HG03103 (cell line): ENCODE data around the gene FKBP5.
"Not testable (repeated sequence)": the region's sequence is repeated elsewhere in the genome, so short reads cannot be mapped to it uniquely, and the experiment has no call there.

ENCODE experiments used
- ATAC-seq: cut with Tn5 transposase; IDR thresholded peaks from one replicate; pipeline ENCODE4 v1.9.1; 2021; ENCODE audit warnings: low read depth; ENCODE audit not compliant: unreplicated experiment

The FKBP5 gene

DNA sequence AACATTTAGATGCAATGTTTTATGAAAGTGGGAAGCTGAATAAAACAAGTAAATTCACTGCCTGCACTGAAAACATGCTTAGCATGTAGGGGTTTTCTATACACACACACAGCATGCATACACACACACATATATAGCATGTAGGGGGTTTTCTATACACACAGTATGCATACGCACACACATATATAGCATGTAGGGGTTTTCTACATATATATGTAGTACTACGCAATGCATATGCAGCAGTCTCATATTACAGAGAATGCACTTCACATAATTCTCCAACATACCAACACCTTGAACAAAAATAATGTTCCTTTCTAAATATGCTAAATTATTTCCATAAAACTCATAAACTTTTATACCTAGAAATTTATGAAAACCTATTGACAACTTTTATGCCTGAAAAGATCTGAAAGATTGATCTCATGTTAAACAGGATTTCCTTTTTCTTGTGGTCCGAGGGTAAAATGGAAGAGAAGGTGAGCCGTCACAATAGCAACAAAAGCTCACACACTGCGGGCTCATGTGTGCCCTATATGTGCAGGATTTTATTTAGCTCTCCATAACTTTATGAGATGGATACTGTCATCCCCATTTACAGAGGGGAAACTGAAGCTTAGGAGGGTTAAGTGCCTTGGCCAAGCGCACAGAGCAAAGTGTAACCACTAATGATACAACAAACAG lies 94.1 kb downstream of the FKBP5 start:
- ATAC-seq = no peak

DNA sequence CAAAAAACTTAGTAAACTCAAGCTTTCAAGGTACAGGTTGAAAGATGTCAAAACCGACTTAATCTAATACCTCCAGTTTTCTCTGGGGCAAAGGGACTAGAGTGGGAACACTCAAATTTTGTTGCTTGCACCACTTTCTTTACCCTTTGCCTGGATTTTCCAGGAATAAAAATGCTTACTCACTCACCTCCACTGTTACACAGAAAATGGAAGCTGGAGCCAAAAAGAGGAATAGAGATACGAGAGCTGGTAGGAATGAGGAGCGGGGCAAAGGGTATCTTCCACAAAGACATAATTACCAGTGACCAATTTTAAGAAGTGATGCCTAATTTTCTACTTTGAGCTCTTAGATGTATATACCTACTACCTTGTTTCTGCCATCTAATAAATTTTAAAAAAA lies 96.5 kb downstream of the FKBP5 start:
- ATAC-seq = no peak

DNA sequence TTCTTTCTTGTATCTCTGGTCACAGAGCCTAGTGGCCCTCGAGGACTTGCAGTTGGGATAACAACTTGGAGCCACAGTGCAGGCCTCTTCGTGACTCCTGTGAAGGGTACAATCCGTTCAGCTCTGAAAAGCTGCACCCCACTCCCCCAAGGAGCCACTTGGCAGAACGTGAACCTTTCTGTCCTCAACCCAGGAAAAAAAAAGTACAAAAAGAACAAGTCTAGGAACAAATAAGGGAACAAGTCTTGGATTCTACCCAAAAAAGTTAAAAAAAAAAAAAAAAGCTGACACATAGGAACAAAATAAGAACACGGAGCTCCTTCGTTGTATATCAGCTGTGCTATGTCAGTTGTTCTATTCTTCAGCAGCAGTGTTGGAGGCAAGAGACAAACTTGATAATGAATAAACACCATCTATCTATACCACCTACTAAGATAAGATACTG lies 98.1 kb downstream of the FKBP5 start:
- ATAC-seq = no peak

DNA sequence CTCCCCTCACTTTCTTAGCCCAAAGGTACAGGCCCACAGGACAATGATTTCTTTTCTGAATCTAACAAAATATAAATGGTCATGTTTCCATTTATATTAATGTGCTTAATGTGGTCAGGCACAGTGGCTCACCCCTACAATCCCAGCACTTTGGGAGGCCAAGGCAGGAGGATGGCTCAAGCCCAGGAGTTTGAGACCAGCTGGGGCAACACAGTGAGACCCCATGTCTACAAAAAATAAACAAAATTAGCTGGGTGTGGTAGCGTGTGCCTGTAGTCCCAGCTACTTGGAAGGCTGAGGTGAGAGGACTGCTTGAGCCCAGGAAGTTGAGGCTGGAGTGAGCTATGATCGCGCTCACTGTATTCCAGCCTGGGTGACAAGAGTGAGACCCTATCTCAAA lies 98.8 kb downstream of the FKBP5 start:
- ATAC-seq = no peak

DNA sequence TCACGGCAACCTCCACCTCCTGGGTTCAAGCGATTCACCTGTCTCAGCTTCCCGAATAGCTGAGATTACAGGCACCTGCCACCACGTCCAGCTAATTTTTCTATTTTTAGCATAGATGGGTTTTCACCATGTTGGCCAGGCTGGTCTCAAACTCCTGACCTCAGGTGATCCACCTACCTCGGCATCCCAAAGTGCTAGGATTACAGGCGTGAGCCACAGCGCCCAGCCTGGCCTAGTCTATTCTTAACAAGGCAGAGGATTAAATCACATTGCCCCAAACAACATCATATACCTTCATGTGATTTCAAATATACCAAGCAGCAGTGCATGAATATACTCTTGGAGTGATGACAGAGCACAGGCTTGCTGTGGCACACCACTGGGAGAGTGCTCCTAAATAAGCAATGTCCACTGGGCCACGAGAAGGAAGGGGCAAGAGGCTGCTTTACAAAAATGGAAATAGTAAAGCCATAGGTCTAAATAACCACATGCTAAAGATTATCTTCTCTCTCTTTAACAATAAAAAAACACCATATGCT lies 99.4 kb downstream of the FKBP5 start:
- no peak for ATAC-seq

DNA sequence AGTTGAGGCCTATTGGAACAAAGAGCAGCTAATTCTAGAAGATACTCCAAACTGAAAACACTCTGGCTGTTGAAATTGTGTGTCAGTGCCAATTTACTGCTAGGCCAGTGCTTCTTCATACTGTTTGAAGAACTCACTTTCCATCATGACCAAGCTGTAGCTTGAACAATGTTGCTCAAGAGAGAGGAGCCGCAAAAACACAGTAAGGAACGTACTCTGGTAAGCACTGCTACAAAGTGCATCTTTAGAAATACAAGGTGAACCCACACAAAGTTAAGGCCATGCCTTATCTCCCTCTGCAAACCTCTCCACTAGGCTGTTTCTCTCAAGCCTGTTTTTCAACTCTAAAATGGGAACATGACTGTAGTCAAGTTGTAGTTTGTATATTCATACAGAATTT lies 101.5 kb downstream of the FKBP5 start:
- ATAC-seq = no peak

DNA sequence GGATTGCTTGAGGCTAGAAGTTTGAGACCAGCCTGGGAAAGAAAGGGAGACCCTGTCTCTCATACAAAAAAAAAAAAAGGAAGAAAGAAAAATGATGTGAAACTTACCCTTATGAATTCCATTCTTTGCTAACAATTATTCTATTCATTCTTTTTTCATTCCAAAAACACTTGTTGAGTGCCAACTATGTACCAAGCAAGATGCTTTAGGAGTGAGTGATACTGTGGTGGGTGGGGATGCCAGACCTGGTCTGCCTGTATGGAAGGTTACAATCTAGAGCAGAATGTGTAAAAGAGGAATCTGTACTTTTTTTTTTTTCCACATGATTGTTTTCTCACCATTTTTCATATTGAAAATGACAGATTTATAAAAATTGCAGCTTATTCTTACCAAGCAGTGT lies 102.2 kb downstream of the FKBP5 start:
- ATAC-seq = no peak

DNA sequence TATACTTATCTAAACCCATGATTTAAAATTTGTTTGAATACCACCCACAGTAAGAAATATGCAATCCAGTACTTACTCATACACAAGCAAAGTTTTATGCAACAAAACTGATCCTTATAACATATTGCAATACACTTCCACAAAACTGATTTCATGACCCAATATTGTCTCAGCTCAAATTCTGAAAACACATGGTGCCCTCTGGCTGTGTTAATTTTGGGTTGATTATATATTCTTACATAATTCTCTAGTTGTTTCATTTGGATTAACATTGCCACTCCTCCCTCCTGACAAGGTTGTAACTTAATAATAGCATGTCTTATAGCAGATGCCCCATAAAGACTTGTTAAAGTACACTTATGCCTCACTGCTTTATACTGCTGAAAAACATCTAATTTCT lies 103.1 kb downstream of the FKBP5 start:
- ATAC-seq = no peak

DNA sequence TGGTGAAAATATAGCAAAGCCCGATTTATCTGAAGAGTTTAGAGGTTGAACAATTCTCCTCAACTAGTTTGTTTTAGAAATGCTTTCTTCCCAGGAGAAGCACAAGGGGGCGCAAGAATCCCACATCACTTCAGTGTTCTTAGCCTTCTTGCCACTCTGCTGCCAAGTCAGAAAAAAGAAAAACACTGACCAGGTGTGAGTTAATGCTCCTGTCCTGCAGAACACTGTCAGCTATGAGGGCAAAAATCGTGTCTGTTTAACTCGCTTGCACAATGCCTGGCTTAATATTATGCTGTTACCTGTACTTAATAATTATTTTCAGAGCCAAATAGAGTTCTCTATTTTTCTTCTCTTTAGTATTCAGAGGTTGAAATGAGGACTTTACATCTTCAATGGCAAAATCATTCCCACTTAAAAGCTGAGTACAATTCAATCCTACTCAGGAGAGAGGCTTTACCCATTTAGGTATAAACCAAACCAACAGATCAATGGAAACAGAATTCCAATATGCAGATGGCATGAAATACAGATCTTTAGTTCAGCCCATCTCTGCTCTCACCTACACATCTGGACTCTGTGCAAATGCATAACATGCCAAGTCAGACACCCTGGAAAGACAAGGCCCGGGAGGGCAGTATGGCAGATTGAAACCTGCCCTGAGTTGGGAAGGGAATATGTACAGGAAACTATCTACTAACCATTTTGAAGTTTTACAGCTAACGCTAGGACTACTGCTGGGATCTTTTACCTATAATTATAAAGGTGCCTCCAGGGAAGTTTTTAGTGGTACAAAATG lies 104.6 kb downstream of the FKBP5 start:
- ATAC-seq = no peak

DNA sequence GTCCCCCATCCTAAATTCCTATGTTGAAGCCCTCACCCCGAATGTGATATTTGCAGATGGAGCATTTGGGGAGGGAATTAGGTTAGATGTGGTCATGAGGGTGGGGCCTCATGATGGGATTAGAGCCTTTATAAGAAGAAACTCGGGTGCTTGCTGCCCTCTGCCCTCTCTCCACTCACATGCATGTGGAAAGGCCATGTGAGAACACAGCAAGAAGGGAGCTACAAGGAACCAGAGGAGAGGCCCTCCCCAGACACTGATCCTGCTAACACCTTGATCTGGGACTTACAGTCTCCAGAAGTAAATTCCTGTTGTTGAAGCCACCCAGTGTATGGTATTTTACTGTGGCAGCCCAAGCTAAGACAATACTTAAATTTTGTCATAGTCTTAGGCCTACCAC lies 106.4 kb downstream of the FKBP5 start:
- no peak for ATAC-seq

DNA sequence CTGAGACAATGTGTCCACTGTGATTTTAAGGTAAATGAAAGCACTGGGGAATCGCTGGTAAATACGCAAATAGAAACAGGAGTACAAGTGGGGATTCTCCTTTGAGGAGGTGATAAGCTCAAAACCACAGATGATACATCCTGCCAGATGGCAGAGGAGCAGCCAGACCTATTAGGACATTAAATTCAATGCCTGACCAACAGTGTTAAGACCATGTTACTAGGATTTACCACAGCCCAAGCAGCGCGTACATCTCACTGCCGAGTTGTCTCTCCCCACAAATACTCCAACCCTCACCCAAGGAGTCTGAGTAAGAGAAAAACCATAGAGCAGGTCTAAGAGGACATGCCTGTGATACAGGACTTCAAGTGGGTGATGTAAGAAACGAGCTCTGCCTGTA lies 107.1 kb downstream of the FKBP5 start:
- ATAC-seq = no peak

DNA sequence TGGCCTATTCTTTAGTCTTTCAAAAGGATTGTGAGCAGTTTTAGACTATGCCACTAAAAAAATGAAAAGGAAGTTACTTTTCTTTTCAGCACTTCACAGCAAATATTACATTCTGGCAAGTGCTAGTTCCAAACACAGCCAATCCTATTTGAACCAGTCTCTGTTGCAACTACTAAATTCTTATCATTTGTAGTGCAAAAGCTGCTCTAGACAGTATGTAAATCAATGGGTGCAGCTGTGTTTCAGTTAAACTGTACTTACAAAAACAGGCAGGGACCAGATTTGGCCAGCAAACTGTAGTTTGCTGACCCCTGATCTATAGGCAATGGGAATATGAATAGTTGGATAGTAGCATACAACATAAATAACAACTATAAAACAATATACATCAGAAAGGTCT lies 107.9 kb downstream of the FKBP5 start:
- no peak for ATAC-seq

DNA sequence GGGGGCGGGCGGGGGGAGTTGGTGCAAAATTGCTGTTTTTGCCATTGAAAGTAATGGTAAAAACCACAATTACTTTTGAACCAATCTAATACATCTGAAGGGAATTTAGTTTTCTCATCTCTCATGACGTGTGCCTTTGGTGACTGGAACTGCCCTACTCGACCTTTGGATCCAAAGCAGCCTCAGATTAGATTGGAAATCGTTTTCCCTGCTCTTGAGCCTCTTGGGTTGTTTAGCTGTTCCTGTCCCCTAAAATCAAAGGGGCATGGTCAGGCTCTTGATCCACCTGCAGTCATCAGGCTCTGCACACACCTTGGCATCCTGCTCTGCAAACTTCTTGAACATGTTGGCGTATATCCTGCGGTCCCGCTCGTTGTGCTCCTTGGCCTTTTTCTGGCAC lies 112.0 kb downstream of the FKBP5 start:
- no peak for ATAC-seq

DNA sequence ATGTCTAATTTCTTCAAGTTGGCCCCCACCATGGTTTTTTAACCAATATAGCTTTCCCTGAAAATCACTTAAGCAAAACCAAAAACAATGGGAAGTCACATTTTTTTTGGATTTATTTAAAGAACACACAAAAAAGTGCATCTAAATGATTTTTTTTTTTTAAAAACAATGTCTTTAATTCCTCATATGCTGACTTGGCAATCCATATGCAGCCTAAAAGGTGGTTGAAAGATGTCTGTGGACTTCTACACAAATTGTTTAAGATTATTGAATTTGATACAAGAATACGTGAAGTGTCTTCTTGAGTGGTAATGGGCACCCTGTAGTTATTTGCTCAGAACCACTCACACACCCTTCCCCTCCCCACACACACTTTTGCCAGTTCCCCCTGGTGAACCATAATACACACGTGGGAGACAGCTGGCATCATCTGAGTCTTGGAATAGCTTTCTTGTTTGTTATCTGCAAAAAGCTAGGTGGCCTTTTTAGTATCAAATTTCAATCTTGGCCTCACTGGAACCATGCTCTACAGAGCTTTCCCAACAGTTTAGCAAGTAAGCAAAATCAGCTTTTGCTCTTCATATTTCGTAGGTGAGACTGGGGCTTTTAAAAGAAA lies 115.1 kb downstream of the FKBP5 start:
- no peak for ATAC-seq

DNA sequence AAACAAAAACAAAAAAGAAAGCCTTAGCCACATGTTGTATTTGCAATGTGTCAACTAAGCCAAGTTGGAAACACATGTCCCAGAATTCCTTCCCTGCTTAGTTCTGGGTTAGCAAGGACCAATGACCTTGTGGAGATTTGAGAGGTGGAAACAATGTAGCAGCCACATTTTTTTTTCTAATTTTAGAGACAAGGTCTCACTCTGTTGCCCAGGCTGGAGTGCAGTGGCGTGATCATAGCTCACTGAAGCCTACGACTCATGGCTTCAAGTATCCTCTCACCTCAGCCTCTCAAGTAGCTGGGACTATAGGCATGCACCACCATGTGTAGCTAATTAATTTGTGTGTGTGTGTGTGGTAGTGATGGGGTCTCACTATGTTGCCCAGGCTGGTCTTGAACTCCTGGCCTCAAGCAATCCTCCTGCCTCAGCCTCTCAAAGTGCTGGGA lies 117.8 kb downstream of the FKBP5 start:
- ATAC-seq = not testable (repeated sequence)

DNA sequence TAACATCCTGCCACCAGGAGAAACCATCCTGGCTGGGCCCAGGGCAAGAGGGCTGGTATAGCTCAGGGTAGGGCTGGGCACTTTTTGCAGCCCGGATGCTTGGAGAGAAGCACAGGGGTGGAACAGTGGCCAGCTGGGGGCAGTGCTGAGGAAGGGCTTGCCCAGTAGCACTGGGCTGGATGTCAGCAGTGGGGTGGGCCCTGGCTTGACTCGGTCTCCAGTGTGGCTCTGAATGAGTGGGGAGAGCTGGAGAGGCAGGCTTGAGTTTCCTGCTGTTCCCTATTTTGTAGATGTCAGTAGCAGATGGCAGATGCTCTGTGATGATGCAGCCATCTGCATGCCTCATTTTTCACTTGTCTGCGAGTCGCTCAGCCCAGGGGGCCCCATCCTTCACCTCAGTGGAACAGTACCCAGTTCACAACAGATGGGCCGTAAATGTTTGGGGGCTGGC lies 119.7 kb downstream of the FKBP5 start:
- no peak for ATAC-seq

DNA sequence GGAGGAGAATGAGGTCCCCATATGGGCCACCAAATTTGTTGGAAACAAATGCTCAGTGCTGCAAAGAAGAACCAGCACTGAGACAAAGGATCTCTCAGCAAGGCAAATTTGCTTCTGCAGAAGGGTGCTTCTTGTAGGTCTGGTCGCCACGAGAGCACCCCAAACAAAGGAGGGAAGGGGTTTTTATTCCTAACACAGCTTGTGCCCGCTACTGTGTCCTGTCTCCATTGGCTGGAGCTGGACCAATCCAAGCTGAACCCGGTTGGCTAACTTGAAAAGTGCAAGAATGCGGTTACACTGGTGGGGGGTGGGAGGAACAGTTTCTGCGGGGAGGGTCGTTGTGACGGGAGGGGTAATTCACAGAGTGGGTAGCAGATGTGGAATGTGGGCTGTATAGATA lies 121.9 kb downstream of the FKBP5 start:
- ATAC-seq = no peak

DNA sequence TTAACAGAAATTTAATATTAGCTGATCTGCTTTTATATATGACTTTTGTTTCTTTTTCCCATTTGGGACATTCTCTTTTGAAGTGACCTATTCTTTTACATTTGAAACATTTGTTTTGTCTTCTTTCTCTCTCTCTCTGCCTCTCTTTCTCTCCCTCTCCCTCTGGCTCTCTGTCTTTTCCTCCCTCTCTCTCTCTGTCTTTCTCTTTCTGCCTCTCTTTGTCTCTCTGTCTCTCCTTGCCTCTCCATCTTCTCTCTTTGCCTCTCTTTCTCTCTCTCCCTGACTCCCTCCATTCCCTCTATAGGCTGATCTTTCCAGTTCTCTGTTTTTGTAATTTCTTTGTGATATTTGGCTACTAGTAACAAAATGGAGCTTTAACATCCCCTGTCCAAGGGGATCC lies 124.0 kb downstream of the FKBP5 start:
- no peak for ATAC-seq

DNA sequence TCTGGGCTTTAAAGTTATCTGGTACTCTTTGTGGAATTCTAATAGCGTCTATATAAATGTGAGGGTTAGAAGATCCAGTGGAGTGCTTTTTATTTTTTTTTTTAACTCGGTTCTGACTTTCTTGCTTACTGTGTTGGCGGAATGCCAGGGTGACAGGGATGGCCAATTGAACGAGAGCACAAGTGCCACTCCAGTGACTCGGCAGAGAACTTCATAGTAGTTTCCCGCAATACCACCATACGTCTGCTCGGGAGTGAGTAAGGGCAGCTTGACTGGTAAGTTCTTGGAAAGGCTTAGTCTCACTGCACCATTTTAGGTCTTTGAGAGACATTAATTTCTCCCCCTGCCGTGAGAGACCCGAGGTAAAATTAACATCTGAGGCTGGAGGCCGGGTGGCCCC lies 126.7 kb downstream of the FKBP5 start:
- no peak for ATAC-seq

DNA sequence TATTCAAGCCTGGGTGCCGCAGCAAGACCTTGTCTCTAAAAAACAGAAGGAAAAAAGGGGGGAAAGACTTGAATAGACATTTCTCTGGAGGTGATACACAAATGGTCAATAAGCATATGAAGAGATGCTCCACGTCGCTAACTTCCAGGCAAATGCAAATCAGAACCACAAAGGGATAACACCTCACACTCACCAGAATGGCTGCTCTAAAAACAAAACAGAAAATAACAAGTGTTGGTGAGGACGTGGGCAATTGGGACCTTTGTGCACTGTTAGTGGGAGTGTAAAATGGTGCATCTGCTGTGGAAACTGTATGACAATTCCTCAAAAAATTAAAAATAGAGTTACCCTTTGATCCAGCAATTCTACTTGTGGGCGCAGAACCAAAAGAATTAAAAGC lies 127.6 kb downstream of the FKBP5 start:
- no peak for ATAC-seq

DNA sequence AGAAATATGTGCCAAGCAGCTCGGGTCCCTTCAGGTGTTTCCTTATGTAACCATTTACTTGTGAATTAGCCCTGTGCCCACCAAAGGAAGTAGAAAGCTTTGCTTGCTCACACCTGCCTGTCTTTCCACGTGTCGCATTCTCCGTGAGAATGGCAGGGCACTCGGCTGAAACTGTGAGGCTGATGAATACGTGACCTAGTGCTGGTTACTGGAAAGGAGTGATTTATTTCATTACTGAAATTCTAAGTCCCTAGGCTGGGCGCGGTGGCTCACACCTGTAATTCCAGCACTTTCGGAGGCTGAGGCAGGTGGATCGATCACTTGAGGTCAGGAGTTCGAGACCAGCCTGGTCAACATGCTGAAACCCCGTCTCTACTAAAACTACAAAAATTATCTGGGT lies 130.1 kb downstream of the FKBP5 start:
- ATAC-seq = no peak
